HCT116 (cell line): Measurements from ENCODE around the gene MYPN. TPM values are rescaled to one million over a fixed set of nuclear protein-coding genes. Genes with fewer than 3 reads are reported as not detected.

ENCODE experiments used
- total RNA-seq: library from RNA; stranded (reverse); gene quantifications from one replicate; pipeline ENCODE4 v1.2.1, GENCODE V29; 2021; ENCODE audit not compliant: unreplicated experiment

MYPN gene
- total RNA-seq, 1 experiment from 2014 or later = 0.34 TPM

Other genes with a start within 250 kb of the MYPN start
- 22.8 TPM for gene SIRT1, start 224.8 kb upstream of the MYPN start, total RNA-seq
- gene HERC4, start 34.2 kb upstream of the MYPN start, total RNA-seq = 36.5 TPM
- not detected for gene ATOH7, start 122.6 kb downstream of the MYPN start, total RNA-seq
- 126 TPM for gene HNRNPH3, start 222.6 kb downstream of the MYPN start, total RNA-seq
- 2.2 TPM for gene PBLD, start 223.4 kb downstream of the MYPN start, total RNA-seq